Activated CD8-positive, alpha-beta T cell treated with anti-CD3 and anti-CD28 coated beads for 36 hours (primary cell): ENCODE data around the gene FLT4. TPM values are rescaled to one million over a fixed set of nuclear protein-coding genes. Genes with fewer than 3 reads are reported as not detected.
"Not testable (repeated sequence)": the region's sequence is repeated elsewhere in the genome, so short reads cannot be mapped to it uniquely, and the experiment has no call there.

Source experiments
- ATAC-seq: fragments of 200-7000 bp; cut with Tn5 transposase; one replicate; pipeline ENCODE4 v1.10.0; 2021; ENCODE audit warnings: mild to moderate bottlenecking, moderate library complexity
- CTCF ChIA-PET: fragments of 350-600 bp; sonication (Branson Sonifier 250); formaldehyde crosslinking; loops from one replicate; lab custom pipeline; 2021; ENCODE audit warnings: antibody characterized with exemption; lab: Charles Lee
- POLR2A ChIA-PET: fragments of 350-600 bp; sonication (Branson Sonifier 250); formaldehyde crosslinking; loops from one replicate; lab custom pipeline; 2021; ENCODE audit warnings: antibody characterized with exemption; lab: Charles Lee
- DNase-seq: peaks from one replicate; pipeline ENCODE4 v3.0.0-alpha.2; 2020
- H3K27ac Mint-ChIP-seq: one replicate; pipeline ENCODE4 v1.8.0; 2021; ENCODE audit warnings: mild to moderate bottlenecking, mixed read lengths
- H3K27me3 Mint-ChIP-seq: one replicate; pipeline ENCODE4 v1.8.0; 2021; ENCODE audit warnings: mixed read lengths
- H3K36me3 Mint-ChIP-seq: one replicate; pipeline ENCODE4 v1.8.0; 2021; ENCODE audit warnings: low read depth, mixed read lengths
- H3K4me1 Mint-ChIP-seq: one replicate; pipeline ENCODE4 v1.8.0; 2021; ENCODE audit warnings: low read depth, mixed read lengths
- H3K4me3 Mint-ChIP-seq: one replicate; pipeline ENCODE4 v1.8.0; 2021; ENCODE audit warnings: mild to moderate bottlenecking, moderate library complexity, mixed read lengths
- H3K9me3 Mint-ChIP-seq: one replicate; pipeline ENCODE4 v1.8.0; 2021; ENCODE audit warnings: mixed read lengths
- CTCF ChIP-seq: fragments of 200-600 bp; IDR thresholded peaks from one replicate; pipeline ENCODE4 v1.8.0; 2022; ENCODE audit warnings: antibody characterized with exemption, mild to moderate bottlenecking
- intact Hi-C: fragments of 100-400 bp; cut with micrococcal nuclease; formaldehyde crosslinking; loops from one replicate; pipeline ENCODE4 v1.10.0; 2022
- total RNA-seq, 2 experiments: library from RNA; stranded (reverse); gene quantifications; one replicate each; pipeline ENCODE4 v1.2.3, GENCODE V29; 2021

Gene FLT4
- total RNA-seq, 2 experiments from 2014 or later, result 3.3 to 4.4 TPM

DNA sequence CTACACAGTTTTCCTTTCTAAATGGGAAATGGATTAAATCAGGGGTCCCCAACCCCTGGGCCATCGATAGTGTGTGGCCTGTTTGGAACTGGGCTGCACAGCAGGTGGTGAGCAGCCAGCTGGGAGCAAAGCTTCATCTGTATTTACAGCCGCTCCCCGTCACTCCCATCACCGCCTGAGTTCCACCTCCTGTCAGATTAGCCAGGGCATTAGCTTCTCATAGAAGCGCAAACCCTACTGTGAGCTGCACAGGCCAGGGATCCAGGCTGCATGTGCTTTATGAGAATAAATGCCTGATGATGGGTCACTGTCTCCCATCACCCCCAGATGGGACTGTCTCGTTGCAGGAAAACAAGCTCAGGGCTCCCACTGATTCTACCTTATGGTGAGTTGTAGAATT lies 41.2 kb upstream of the FLT4 start:
- H3K27me3 Mint-ChIP-seq, result no peaks in the 10 kb centered on the region
- ChIA-PET POLR2A (no interaction called here), CTCF (interaction anchor here (0.9 kb wide), 2 partner anchors 11 to 17 kb away, joined by 3 to 4 read pairs; no protein-coding TSS in a partner anchor)
- TF ChIP-seq CTCF, result no peak
- H3K4me3 Mint-ChIP-seq, result no peak overlapping the region
- no peaks in the 10 kb centered on the region for H3K9me3 Mint-ChIP-seq
- peaks cover 60% of the 10 kb centered on the region for H3K4me1 Mint-ChIP-seq
- DNase-seq, result no peak
- ATAC-seq, result no peak
- H3K27ac Mint-ChIP-seq, result peak overlapping the region; percentile 80
- no peaks in the 10 kb centered on the region for H3K36me3 Mint-ChIP-seq
- intact Hi-C loops, result no loop called here

GRCh38 chr5:180689775-180690174 lies 40.4 kb upstream of the FLT4 start:
- H3K4me3 Mint-ChIP-seq, result peak overlapping the region; percentile 69
- DNase-seq (no peak), ATAC-seq (no peak)
- H3K4me1 Mint-ChIP-seq, result peaks cover 64% of the 10 kb centered on the region
- intact Hi-C loops, result no loop called here
- H3K9me3 Mint-ChIP-seq, result no peaks in the 10 kb centered on the region
- POLR2A ChIA-PET, result interaction anchor here (0.9 kb wide), 1 partner anchor 10 kb away, joined by 3 read pairs; no protein-coding TSS in a partner anchor
- H3K36me3 Mint-ChIP-seq, result no peaks in the 10 kb centered on the region
- TF ChIP-seq CTCF, result no peak
- no peaks in the 10 kb centered on the region for H3K27me3 Mint-ChIP-seq
- peak overlapping the region; percentile 80 for H3K27ac Mint-ChIP-seq
- CTCF ChIA-PET, result interaction anchor here (2.8 kb wide), 1 partner anchor 29 kb away, joined by 21 read pairs; no protein-coding TSS in a partner anchor

DNA sequence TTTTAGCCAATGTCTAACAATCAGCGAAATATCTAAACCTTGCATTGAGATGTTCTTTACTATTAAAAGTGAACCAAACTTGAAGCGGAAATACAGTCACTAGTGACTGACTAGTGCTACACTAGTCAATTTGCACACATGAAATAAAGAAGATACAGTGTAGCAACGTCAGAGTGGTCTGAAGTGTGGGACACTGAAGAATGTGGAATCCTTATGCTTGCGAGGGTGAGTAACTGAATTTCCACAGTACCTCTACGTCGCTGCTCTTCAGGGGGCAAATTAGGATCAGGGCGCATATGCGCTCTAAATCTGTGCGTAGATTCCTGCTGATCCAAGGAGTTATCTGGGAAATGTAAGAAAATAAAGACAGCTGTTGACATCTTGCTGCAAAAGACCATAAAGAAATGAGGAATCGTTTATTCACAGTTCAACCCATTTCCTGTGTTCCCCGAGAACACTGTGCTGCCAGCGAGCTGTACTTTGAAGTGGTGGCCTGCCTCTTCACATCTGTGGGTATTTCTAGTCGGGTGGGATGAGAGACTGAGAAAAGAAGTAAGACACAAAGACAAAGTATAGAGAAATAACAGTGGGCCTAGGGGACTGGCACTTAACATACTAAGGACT lies 39.8 kb upstream of the FLT4 start:
- ChIA-PET CTCF (interaction anchor here (2.8 kb wide), 1 partner anchor 30 kb away, joined by 21 read pairs; no protein-coding TSS in a partner anchor), POLR2A (interaction anchor here (0.9 to 1.9 kb wide), 3 partner anchors 9 to 95 kb away, joined by 3 to 5 read pairs (median 3); no protein-coding TSS in a partner anchor)
- TF ChIP-seq CTCF, result no peak
- intact Hi-C loops, result no loop called here
- Mint-ChIP-seq H3K9me3 (no peaks in the 10 kb centered on the region), H3K36me3 (no peaks in the 10 kb centered on the region), H3K4me3 (peak overlapping the region; percentile 69), H3K27me3 (no peaks in the 10 kb centered on the region), H3K4me1 (peaks cover 70% of the 10 kb centered on the region), H3K27ac (peak overlapping the region; percentile 80)
- ATAC-seq (peak; percentile 75), DNase-seq (peak; percentile 71)

DNA sequence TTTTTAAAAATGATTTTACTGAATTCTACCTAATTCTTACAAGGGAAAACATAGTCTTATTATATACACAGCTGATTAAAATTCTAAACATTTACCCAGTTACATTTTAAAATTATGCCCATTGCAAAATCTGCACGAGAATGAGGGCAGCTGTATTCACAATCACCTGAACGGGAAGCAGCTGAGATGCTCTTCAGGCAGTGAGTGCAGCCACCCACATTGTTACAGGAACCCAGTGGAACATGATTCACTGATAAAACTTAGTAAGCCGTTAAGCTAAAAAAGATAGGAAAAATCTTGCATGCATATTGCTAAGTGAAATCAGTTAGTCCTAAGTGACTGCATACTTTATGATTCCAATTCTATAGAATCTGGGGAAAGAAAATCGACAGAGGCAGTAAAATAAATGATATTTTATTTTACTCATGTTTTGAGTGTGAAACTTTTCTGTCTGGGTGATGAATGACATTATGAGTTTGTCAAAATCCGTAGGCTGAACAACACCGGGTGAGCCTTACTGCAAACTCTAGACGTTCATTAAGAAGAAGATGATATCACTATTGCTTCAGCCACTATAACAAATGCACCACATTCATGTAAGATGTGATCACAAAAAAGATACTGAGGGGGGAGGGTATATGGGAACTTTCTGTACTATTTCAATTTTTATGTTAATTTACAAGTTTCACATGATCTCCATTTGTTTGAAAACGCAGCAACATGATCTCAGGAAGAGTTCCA lies 39.1 kb upstream of the FLT4 start:
- H3K4me3 Mint-ChIP-seq, result peak overlapping the region; percentile 69
- H3K9me3 Mint-ChIP-seq, result no peaks in the 10 kb centered on the region
- DNase-seq (peak; percentile 45), ATAC-seq (peak; percentile 47)
- peaks cover 77% of the 10 kb centered on the region for H3K4me1 Mint-ChIP-seq
- ChIA-PET POLR2A (interaction anchor here (0.7 to 1.9 kb wide), 5 partner anchors 8 to 169 kb away, joined by 3 to 5 read pairs (median 3); no protein-coding TSS in a partner anchor), CTCF (interaction anchor here (1.1 to 2.8 kb wide), 3 partner anchors 19 to 360 kb away, joined by 3 to 21 read pairs (median 4); no protein-coding TSS in a partner anchor)
- H3K36me3 Mint-ChIP-seq, result no peaks in the 10 kb centered on the region
- peak overlapping the region; percentile 80 for H3K27ac Mint-ChIP-seq
- intact Hi-C loops, result no loop called here
- TF ChIP-seq CTCF, result no peak
- H3K27me3 Mint-ChIP-seq, result no peaks in the 10 kb centered on the region

GRCh38 chr5:180686799-180687198 lies 37.4 kb upstream of the FLT4 start:
- ATAC-seq, POLR2A ChIA-PET, DNase-seq, H3K27ac Mint-ChIP-seq, H3K36me3 Mint-ChIP-seq, intact Hi-C loops, H3K9me3 Mint-ChIP-seq, H3K4me3 Mint-ChIP-seq, H3K27me3 Mint-ChIP-seq: not testable (repeated sequence)
- H3K4me1 Mint-ChIP-seq, result peaks cover 71% of the 10 kb centered on the region
- CTCF ChIA-PET, result interaction anchor here (1.4 kb wide), 1 partner anchor 18 kb away, joined by 4 read pairs; no protein-coding TSS in a partner anchor
